Measurements from ENCODE around the gene FBP2. TPM values are rescaled to one million over a fixed set of nuclear protein-coding genes. Genes with fewer than 3 reads are reported as not detected.
"Not testable (repeated sequence)": the region's sequence is repeated elsewhere in the genome, so short reads cannot be mapped to it uniquely, and the experiment has no call there.

Gene FBP2
- total RNA-seq, 1 donor from 2014 or later, result 72.5 TPM

GRCh38 chr9:94610181-94610606 is 16.6 kb upstream of the FBP2 start:
- Histone ChIP-seq H3K27ac (ENCODE audit: low read depth, low read length) (no peak overlapping the region), H3K4me1 (ENCODE audit: control insufficient read depth in 3 of 3, insufficient read depth in 3 of 3, low read length in 3 of 3) (no peaks in the 10 kb centered on the region), H3K9ac (ENCODE audit: low read depth in 1 of 3, low read length in 3 of 3) (no peak overlapping the region), H3K9me3 (ENCODE audit: control insufficient read depth in 3 of 3, low read length in 3 of 3) (no peaks in the 10 kb centered on the region), H3K4me3 (ENCODE audit: low read length in 3 of 3) (no peak overlapping the region), H3K36me3 (ENCODE audit: control insufficient read depth in 3 of 3, insufficient read depth in 3 of 3, low read length in 3 of 3) (no peaks in the 10 kb centered on the region), H3K27me3 (ENCODE audit: control insufficient read depth in 3 of 3, insufficient read depth in 3 of 3, low read length in 3 of 3) (peaks cover 0 to 10% (median 0%) of the 10 kb centered on the region in 3 donors)

- Histone ChIP-seq H3K9ac (ENCODE audit: low read depth in 1 of 3, low read length in 3 of 3) (no peak overlapping the region), H3K27me3 (ENCODE audit: control insufficient read depth in 3 of 3, insufficient read depth in 3 of 3, low read length in 3 of 3) (peaks cover 0 to 8% (median 0%) of the 10 kb centered on the region in 3 donors), H3K27ac (ENCODE audit: low read depth, low read length) (no peak overlapping the region), H3K4me1 (ENCODE audit: control insufficient read depth in 3 of 3, insufficient read depth in 3 of 3, low read length in 3 of 3) (peaks cover 0 to 6% (median 5%) of the 10 kb centered on the region in 3 donors), H3K9me3 (ENCODE audit: control insufficient read depth in 3 of 3, low read length in 3 of 3) (no peaks in the 10 kb centered on the region), H3K36me3 (ENCODE audit: control insufficient read depth in 3 of 3, insufficient read depth in 3 of 3, low read length in 3 of 3) (no peaks in the 10 kb centered on the region), H3K4me3 (ENCODE audit: low read length in 3 of 3) (no peak overlapping the region)
Measured at GRCh38 chr9:94607423-94607691, 13.7 kb upstream of the FBP2 start.

GRCh38 chr9:94606646-94607422 is 13.2 kb upstream of the FBP2 start:
- H3K9me3 ChIP-seq (ENCODE audit: control insufficient read depth in 3 of 3, low read length in 3 of 3), result no peaks in the 10 kb centered on the region
- H3K9ac ChIP-seq (ENCODE audit: low read depth in 1 of 3, low read length in 3 of 3), result no peak overlapping the region
- H3K27me3 ChIP-seq (ENCODE audit: control insufficient read depth in 3 of 3, insufficient read depth in 3 of 3, low read length in 3 of 3), result peaks cover 0 to 8% (median 0%) of the 10 kb centered on the region in 3 donors
- peaks cover under 1 to 8% (median 5%) of the 10 kb centered on the region in 3 donors for H3K4me1 ChIP-seq (ENCODE audit: control insufficient read depth in 3 of 3, insufficient read depth in 3 of 3, low read length in 3 of 3)
- H3K36me3 ChIP-seq (ENCODE audit: control insufficient read depth in 3 of 3, insufficient read depth in 3 of 3, low read length in 3 of 3), result no peaks in the 10 kb centered on the region
- H3K4me3 ChIP-seq (ENCODE audit: low read length in 3 of 3), result no peak overlapping the region
- no peak overlapping the region for H3K27ac ChIP-seq (ENCODE audit: low read depth, low read length)

DNA sequence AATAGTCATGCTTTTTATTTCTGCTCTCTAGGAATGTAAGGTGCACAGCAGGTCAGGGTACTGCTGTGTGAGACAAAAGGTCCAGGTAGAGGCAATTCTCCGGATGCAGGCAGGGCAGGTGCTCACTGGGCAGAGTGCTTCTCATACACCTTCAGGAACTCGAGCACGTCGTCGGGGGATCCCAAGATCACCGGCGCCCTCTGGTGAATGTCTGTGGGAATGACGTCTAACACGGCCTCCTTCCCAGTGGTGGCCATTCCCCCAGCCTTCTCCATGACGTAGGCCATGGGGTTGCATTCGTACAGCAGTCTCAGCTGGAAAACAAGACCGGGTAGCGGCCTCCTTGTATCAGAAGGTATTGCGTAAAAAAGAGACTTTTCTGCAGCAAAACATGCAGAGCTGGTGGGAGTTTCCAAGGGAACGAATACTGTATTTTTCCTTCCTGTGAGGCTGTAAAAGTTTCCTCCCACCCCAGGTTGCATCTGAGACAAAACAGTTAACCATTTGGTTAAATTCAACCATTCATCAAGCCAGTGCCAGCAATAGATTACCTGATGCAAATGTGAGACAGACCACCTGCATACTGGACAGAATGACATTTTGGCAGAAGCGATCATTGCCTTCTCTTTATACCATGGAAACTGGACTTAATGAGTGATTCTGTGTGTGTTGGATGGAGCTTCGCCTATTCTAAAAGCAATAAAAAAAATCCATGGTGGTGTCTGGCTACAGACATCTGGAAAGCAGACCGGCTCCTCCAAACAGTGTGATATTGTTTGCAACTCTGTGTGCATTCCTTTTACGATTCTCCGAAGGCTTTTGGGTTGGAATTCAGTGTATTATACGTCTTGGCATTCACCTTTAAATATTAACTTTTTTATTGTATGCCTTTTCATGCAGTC is 9.9 kb upstream of the FBP2 start:
- peaks cover 0 to 8% (median 0%) of the 10 kb centered on the region in 3 donors for H3K27me3 ChIP-seq (ENCODE audit: control insufficient read depth in 3 of 3, insufficient read depth in 3 of 3, low read length in 3 of 3)
- no peaks in the 10 kb centered on the region for H3K9me3 ChIP-seq (ENCODE audit: control insufficient read depth in 3 of 3, low read length in 3 of 3)
- peaks cover 18 to 29% (median 24%) of the 10 kb centered on the region in 3 donors for H3K4me1 ChIP-seq (ENCODE audit: control insufficient read depth in 3 of 3, insufficient read depth in 3 of 3, low read length in 3 of 3)
- peak overlapping the region in 1 of 3 donors; percentile 14 for H3K4me3 ChIP-seq (ENCODE audit: low read length in 3 of 3)
- H3K36me3 ChIP-seq (ENCODE audit: control insufficient read depth in 3 of 3, insufficient read depth in 3 of 3, low read length in 3 of 3), result no peaks in the 10 kb centered on the region
- no peak overlapping the region for H3K27ac ChIP-seq (ENCODE audit: low read depth, low read length)
- H3K9ac ChIP-seq (ENCODE audit: low read depth in 1 of 3, low read length in 3 of 3), result peak overlapping the region in 1 of 3 donors; percentile 34

- Histone ChIP-seq H3K4me1 (ENCODE audit: control insufficient read depth in 3 of 3, insufficient read depth in 3 of 3, low read length in 3 of 3) (peaks cover 18 to 29% (median 24%) of the 10 kb centered on the region in 3 donors), H3K4me3 (ENCODE audit: low read length in 3 of 3) (no peak overlapping the region), H3K9ac (ENCODE audit: low read depth in 1 of 3, low read length in 3 of 3) (no peak overlapping the region), H3K36me3 (ENCODE audit: control insufficient read depth in 3 of 3, insufficient read depth in 3 of 3, low read length in 3 of 3) (no peaks in the 10 kb centered on the region), H3K27me3 (ENCODE audit: control insufficient read depth in 3 of 3, insufficient read depth in 3 of 3, low read length in 3 of 3) (peaks cover 0 to 4% (median 0%) of the 10 kb centered on the region in 3 donors), H3K27ac (ENCODE audit: low read depth, low read length) (no peak overlapping the region), H3K9me3 (ENCODE audit: control insufficient read depth in 3 of 3, low read length in 3 of 3) (no peaks in the 10 kb centered on the region)
Measured at GRCh38 chr9:94602666-94603065, 9.0 kb upstream of the FBP2 start.

DNA sequence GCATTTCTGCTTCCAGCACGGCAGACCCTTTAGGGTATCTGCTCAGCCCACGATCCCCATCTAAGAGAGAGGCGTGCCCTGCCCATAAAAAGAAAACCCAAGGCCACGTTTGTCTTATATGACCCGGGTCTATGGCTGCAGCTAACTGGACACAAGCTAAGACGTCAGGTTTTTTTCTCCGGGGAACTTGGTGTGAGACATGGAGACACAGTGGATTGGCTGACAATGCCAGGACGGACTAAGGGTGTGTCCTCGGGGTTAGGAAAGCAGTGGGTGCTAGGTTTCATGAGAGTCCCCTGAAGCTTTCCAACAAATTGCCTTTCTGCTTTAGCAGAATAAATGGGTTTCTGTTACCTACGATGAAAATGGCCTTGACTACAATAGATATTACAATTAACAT is 7.1 kb upstream of the FBP2 start:
- Histone ChIP-seq H3K27me3 (ENCODE audit: control insufficient read depth in 3 of 3, insufficient read depth in 3 of 3, low read length in 3 of 3) (no peaks in the 10 kb centered on the region), H3K36me3 (ENCODE audit: control insufficient read depth in 3 of 3, insufficient read depth in 3 of 3, low read length in 3 of 3) (no peaks in the 10 kb centered on the region), H3K4me1 (ENCODE audit: control insufficient read depth in 3 of 3, insufficient read depth in 3 of 3, low read length in 3 of 3) (peaks cover 18 to 29% (median 24%) of the 10 kb centered on the region in 3 donors), H3K4me3 (ENCODE audit: low read length in 3 of 3) (peak overlapping the region in 2 of 3 donors; percentile 15 to 38), H3K9ac (ENCODE audit: low read depth in 1 of 3, low read length in 3 of 3) (peak overlapping the region; percentile 66 to 85 (median 79)), H3K27ac (ENCODE audit: low read depth, low read length) (peak overlapping the region; percentile 97), H3K9me3 (ENCODE audit: control insufficient read depth in 3 of 3, low read length in 3 of 3) (no peaks in the 10 kb centered on the region)

GRCh38 chr9:94600258-94600657 is 6.6 kb upstream of the FBP2 start:
- Histone ChIP-seq H3K4me3 (ENCODE audit: low read length in 3 of 3) (peak overlapping the region in 2 of 3 donors; percentile 15 to 38), H3K36me3 (ENCODE audit: control insufficient read depth in 3 of 3, insufficient read depth in 3 of 3, low read length in 3 of 3) (no peaks in the 10 kb centered on the region), H3K27me3 (ENCODE audit: control insufficient read depth in 3 of 3, insufficient read depth in 3 of 3, low read length in 3 of 3) (no peaks in the 10 kb centered on the region), H3K9me3 (ENCODE audit: control insufficient read depth in 3 of 3, low read length in 3 of 3) (no peaks in the 10 kb centered on the region), H3K9ac (ENCODE audit: low read depth in 1 of 3, low read length in 3 of 3) (peak overlapping the region; percentile 66 to 85 (median 79)), H3K27ac (ENCODE audit: low read depth, low read length) (peak overlapping the region; percentile 97), H3K4me1 (ENCODE audit: control insufficient read depth in 3 of 3, insufficient read depth in 3 of 3, low read length in 3 of 3) (peaks cover 20 to 32% (median 24%) of the 10 kb centered on the region in 3 donors)

DNA sequence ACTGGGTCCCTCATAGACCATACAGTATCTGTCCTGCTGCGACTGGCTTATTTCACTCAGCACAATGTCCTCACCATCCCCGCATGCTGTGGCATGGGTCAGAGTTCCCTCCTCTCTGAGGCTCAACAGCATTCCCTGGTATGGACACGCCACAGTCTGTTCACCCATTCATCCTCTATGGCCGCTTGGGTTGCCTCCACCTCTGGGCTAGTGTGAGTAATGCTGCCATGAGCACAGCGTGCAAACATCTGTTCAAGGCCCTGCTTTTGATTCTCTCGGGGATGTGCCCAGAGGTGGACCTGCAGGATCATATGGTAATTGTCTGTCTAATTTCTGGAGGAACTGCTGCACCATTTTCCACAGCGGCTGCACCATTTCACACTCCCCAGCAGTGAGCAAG is 5.5 kb upstream of the FBP2 start:
- Histone ChIP-seq H3K4me1 (ENCODE audit: control insufficient read depth in 3 of 3, insufficient read depth in 3 of 3, low read length in 3 of 3) (peaks cover 23 to 39% (median 28%) of the 10 kb centered on the region in 3 donors), H3K9ac (ENCODE audit: low read depth in 1 of 3, low read length in 3 of 3) (peak overlapping the region in 2 of 3 donors; percentile 19 to 47), H3K27me3 (ENCODE audit: control insufficient read depth in 3 of 3, insufficient read depth in 3 of 3, low read length in 3 of 3) (no peaks in the 10 kb centered on the region), H3K36me3 (ENCODE audit: control insufficient read depth in 3 of 3, insufficient read depth in 3 of 3, low read length in 3 of 3) (no peaks in the 10 kb centered on the region), H3K9me3 (ENCODE audit: control insufficient read depth in 3 of 3, low read length in 3 of 3) (no peaks in the 10 kb centered on the region), H3K27ac (ENCODE audit: low read depth, low read length) (peak overlapping the region; percentile 97), H3K4me3 (ENCODE audit: low read length in 3 of 3) (no peak overlapping the region)

- Histone ChIP-seq H3K4me1 (ENCODE audit: control insufficient read depth in 3 of 3, insufficient read depth in 3 of 3, low read length in 3 of 3) (peaks cover 11 to 33% (median 11%) of the 10 kb centered on the region in 3 donors), H3K27ac (ENCODE audit: low read depth, low read length) (peak overlapping the region; percentile 91), H3K9ac (ENCODE audit: low read depth in 1 of 3, low read length in 3 of 3) (peak overlapping the region; percentile 88 to 95 (median 95)), H3K4me3 (ENCODE audit: low read length in 3 of 3) (peak overlapping the region; percentile 72 to 93 (median 85))
- H3K27me3 ChIP-seq (ENCODE audit: control insufficient read depth in 3 of 3, insufficient read depth in 3 of 3, low read length in 3 of 3); H3K36me3 ChIP-seq (ENCODE audit: control insufficient read depth in 3 of 3, insufficient read depth in 3 of 3, low read length in 3 of 3); H3K9me3 ChIP-seq (ENCODE audit: control insufficient read depth in 3 of 3, low read length in 3 of 3): not testable (repeated sequence)
Measured at GRCh38 chr9:94592683-94593082, 941 bp downstream of the FBP2 start.
